Kidney (tissue), 14 donors: ENCODE measurements around the gene CLOCK. TPM values are rescaled to one million over a fixed set of nuclear protein-coding genes. Genes with fewer than 3 reads are reported as not detected.

Experiments
- DNase-seq, 5 donors: peaks; one replicate each; pipeline ENCODE4 v3.0.0-alpha.2; 2013 to 2020
- FAIRE-seq: peaks from 2 replicates; lab custom pipeline; 2012; peaks lifted over from hg19 to GRCh38; lab: Jason Lieb, UNC
- H3K27ac ChIP-seq, 2 donors: one replicate each; pipeline ENCODE4 v1.7.0; 2013; ENCODE audit warnings: low read depth in 2 of 2, low read length in 2 of 2, inconsistent platforms in 1 of 2
- H3K27me3 ChIP-seq: one replicate; pipeline ENCODE4 v1.7.1; 2013; ENCODE audit warnings: low read length, inconsistent platforms; ENCODE audit not compliant: control insufficient read depth, insufficient read depth
- H3K36me3 ChIP-seq, 3 donors: one replicate each; pipeline versions ENCODE4 v1.7.0 to v1.7.1; 2013; ENCODE audit warnings: low read length in 3 of 3, control low read depth in 1 of 3, inconsistent platforms in 1 of 3; ENCODE audit not compliant: insufficient read depth in 3 of 3, control insufficient read depth in 2 of 3
- H3K4me1 ChIP-seq, 3 donors: one replicate each; pipeline versions ENCODE4 v1.7.0 to v1.7.1; 2013; ENCODE audit warnings: low read length in 3 of 3, inconsistent platforms in 1 of 3, low read depth in 1 of 3; ENCODE audit not compliant: control insufficient read depth in 2 of 3, insufficient read depth in 2 of 3
- H3K4me3 ChIP-seq, 3 donors: one replicate each; pipeline versions ENCODE4 v1.7.0 to v1.8.1; 2013; ENCODE audit warnings: low read length in 3 of 3, control low read depth in 1 of 3, inconsistent platforms in 1 of 3
- H3K9ac ChIP-seq, 3 donors: one replicate each; pipeline versions ENCODE4 v1.7.0 to v1.7.1; 2013; ENCODE audit warnings: low read length in 3 of 3, control low read depth in 1 of 3, inconsistent platforms in 1 of 3
- H3K9me3 ChIP-seq, 3 donors: one replicate each; pipeline versions ENCODE4 v1.7.0 to v1.7.1; 2013; ENCODE audit warnings: low read length in 3 of 3, control low read depth in 1 of 3, inconsistent platforms in 1 of 3; ENCODE audit not compliant: control insufficient read depth in 2 of 3, insufficient read depth in 1 of 3
- CTCF ChIP-seq: IDR thresholded peaks from 3 replicates; pipeline ENCODE4 v1.5.1; 2012; ENCODE audit warnings: mild to moderate bottlenecking, moderate library complexity, borderline replicate concordance; ENCODE audit not compliant: insufficient read depth; ENCODE audit errors: extremely low read depth
- intact Hi-C: fragments of 100-400 bp; cut with DNase I; formaldehyde crosslinking; loops from one replicate; pipeline ENCODE4 v1.11.1; 2022
- polyA plus RNA-seq: library from polyadenylated mRNA; stranded (reverse); fragments of 350-450 nt; fragmentation: Illumina TruSeq; extraction: RNeasy Lipid Tissue Mini Kit (QIAGEN cat#74804); gene quantifications from one replicate; pipeline ENCODE4 v1.2.3, GENCODE V29; 2014; ENCODE audit warnings: low read depth, low replicate concordance; ENCODE audit not compliant: insufficient read depth
- total RNA-seq: library from RNA; stranded (reverse); fragmentation: NEBNext Ultra II Directional; extraction: Animal tissue kit (Norgen Biotek cat#: 25700); gene quantifications from one replicate; pipeline ENCODE4 v1.2.1, GENCODE V29; 2021
- donor health status: control.
- donor health status: control.
- donor health status: control.
- donor health status: control.
- donor health status: control.
- donor health status: DM: yes; HTN: yes; CAD: no.
- donor health status: Normal renal cell carcinoma (clear cell type).

Gene CLOCK
- total and polyA plus RNA-seq, 2 donors from 2014 or later = 3.8 to 28.9 TPM

DNA sequence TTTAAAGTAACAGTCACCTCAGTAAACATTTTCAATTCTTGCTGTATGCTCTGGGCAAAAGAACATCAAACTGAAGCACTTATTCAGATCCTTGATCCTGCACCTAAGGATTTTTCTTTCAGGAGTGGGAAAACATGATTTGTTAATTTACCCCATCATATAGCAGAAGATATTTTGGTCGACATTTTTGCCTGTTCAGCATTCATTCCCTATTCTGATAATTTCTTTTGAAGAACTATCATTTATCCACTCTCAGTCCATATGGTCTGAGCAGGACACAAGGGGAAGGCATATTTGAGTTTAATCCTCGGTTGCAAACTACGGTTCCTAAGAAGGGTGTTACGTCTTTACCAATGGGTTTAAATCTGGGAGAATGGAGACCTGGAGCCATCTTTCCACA, 1.2 kb upstream of the CLOCK start:
- Histone ChIP-seq H3K9me3 (no peaks in the 10 kb centered on the region), H3K27ac (peak overlapping the region in 1 of 2 donors; percentile 96), H3K27me3 (no peaks in the 10 kb centered on the region), H3K9ac (peak overlapping the region; percentile 74 to 97 (median 83)), H3K4me3 (peak overlapping the region; percentile 81 to 91 (median 87)), H3K36me3 (no peaks in the 10 kb centered on the region), H3K4me1 (peaks cover 0 to 10% (median 4%) of the 10 kb centered on the region in 3 donors)
- intact Hi-C loops = no loop called here
- no peak for TF ChIP-seq CTCF
- FAIRE-seq (no peak), DNase-seq (no peak)

- peaks cover 0 to 10% (median 4%) of the 10 kb centered on the region in 3 donors for H3K4me1 ChIP-seq
- no peak for FAIRE-seq
- TF ChIP-seq CTCF = no peak
Measured at GRCh38 chr4:55547466-55547770, 709 bp upstream of the CLOCK start.

GRCh38 chr4:55546506-55546755, 278 bp downstream of the CLOCK start:
- intact Hi-C loops = no loop called here
- peaks cover 0 to 10% (median 4%) of the 10 kb centered on the region in 3 donors for H3K4me1 ChIP-seq

More at GRCh38 chr4:55547466-55547770, 709 bp upstream of the CLOCK start:
- H3K9me3 ChIP-seq = no peaks in the 10 kb centered on the region
- H3K4me3 ChIP-seq = peak overlapping the region; percentile 81 to 91 (median 87)
- no peaks in the 10 kb centered on the region for H3K36me3 ChIP-seq
- H3K27me3 ChIP-seq = no peaks in the 10 kb centered on the region
- H3K27ac ChIP-seq = peak overlapping the region; percentile 87 to 96
- peak in 1 of 5 donors; percentile 81 for DNase-seq
- intact Hi-C loops = no loop called here
- H3K9ac ChIP-seq = peak overlapping the region; percentile 74 to 97 (median 83)

More at GRCh38 chr4:55546506-55546755, 278 bp downstream of the CLOCK start:
- DNase-seq = peak in 1 of 5 donors; percentile 95
- Histone ChIP-seq H3K27me3 (no peaks in the 10 kb centered on the region), H3K9me3 (no peaks in the 10 kb centered on the region), H3K9ac (peak overlapping the region in 1 of 3 donors; percentile 48), H3K36me3 (no peaks in the 10 kb centered on the region), H3K27ac (peak overlapping the region; percentile 87 to 96), H3K4me3 (peak overlapping the region in 2 of 3 donors; percentile 83 to 88)
- FAIRE-seq = no peak
- TF ChIP-seq CTCF = no peak
